Measurements from ENCODE around the gene ACTR6. TPM values are rescaled to one million over a fixed set of nuclear protein-coding genes. Genes with fewer than 3 reads are reported as not detected.
"Not testable (repeated sequence)": the region's sequence is repeated elsewhere in the genome, so short reads cannot be mapped to it uniquely, and the experiment has no call there.

Gene ACTR6
- total and polyA plus RNA-seq, 8 donors: 18.4 to 42.8 (median 33.0) TPM

DNA sequence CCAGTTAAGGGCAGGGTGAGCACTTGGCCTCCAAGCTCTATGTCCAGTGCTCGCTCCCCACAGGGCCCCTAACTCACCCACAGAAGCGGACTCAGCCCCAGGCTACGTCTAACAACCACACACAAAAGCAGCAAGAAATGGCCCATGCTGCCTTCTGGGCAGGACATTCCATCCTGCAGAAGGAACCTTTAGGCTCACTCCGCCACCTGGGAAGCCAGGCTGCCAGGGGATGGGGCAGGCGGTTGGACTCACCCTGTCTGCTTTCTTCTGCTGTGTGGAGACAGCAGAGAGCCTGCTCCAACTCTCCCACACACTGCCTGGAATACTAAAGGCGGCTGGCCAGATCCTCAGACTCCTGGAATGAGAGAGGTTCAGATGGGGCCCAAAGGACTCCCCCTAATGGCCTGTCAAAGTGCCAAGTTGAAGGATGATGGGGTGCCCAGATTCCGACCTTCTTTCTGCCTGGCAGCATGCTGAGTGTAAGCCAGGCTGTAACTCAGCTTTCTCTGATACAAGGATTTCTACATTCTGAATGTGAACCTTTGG lies 30.2 kb upstream of the ACTR6 start:
- intact Hi-C loops (cut with DNase I): no loop called here
- TF ChIP-seq, protein P1, sequence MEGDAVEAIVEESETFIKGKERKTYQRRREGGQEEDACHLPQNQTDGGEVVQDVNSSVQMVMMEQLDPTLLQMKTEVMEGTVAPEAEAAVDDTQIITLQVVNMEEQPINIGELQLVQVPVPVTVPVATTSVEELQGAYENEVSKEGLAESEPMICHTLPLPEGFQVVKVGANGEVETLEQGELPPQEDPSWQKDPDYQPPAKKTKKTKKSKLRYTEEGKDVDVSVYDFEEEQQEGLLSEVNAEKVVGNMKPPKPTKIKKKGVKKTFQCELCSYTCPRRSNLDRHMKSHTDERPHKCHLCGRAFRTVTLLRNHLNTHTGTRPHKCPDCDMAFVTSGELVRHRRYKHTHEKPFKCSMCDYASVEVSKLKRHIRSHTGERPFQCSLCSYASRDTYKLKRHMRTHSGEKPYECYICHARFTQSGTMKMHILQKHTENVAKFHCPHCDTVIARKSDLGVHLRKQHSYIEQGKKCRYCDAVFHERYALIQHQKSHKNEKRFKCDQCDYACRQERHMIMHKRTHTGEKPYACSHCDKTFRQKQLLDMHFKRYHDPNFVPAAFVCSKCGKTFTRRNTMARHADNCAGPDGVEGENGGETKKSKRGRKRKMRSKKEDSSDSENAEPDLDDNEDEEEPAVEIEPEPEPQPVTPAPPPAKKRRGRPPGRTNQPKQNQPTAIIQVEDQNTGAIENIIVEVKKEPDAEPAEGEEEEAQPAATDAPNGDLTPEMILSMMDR (IDR thresholded peaks at IDR 0.05): no peak
- H3K36me3 ChIP-seq: no peaks in the 10 kb centered on the region
- no peak overlapping the region for H3K4me3 ChIP-seq
- DNase-seq: no peak
- H3K27ac ChIP-seq: no peak overlapping the region
- ATAC-seq: no peak
- H3K4me1 ChIP-seq: no peaks in the 10 kb centered on the region
- H3K27me3 ChIP-seq: no peaks in the 10 kb centered on the region
- no peaks in the 10 kb centered on the region for H3K9me3 ChIP-seq

- Histone ChIP-seq H3K4me1 (no peaks in the 10 kb centered on the region), H3K27me3 (no peaks in the 10 kb centered on the region), H3K27ac (no peak overlapping the region), H3K9me3 (no peaks in the 10 kb centered on the region), H3K36me3 (peaks cover 0 to under 1% of the 10 kb centered on the region in 2 donors), H3K4me3 (no peak overlapping the region)
- intact Hi-C loops (cut with DNase I): no loop called here
- TF ChIP-seq, protein P1 (IDR thresholded peaks at IDR 0.05): no peak
- DNase-seq: no peak
- ATAC-seq: no peak
Measured at GRCh38 chr12:100171248-100171647, 29.4 kb upstream of the ACTR6 start.

GRCh38 chr12:100173111-100173510 lies 27.5 kb upstream of the ACTR6 start:
- Histone ChIP-seq H3K27me3 (no peaks in the 10 kb centered on the region), H3K9me3 (no peaks in the 10 kb centered on the region), H3K27ac (no peak overlapping the region), H3K36me3 (peaks cover 0 to 4% of the 10 kb centered on the region in 2 donors), H3K4me3 (no peak overlapping the region), H3K4me1 (no peaks in the 10 kb centered on the region)
- TF ChIP-seq, protein P1 (IDR thresholded peaks at IDR 0.05): no peak
- no peak for ATAC-seq
- DNase-seq: no peak
- intact Hi-C loops (cut with DNase I): no loop called here

DNA sequence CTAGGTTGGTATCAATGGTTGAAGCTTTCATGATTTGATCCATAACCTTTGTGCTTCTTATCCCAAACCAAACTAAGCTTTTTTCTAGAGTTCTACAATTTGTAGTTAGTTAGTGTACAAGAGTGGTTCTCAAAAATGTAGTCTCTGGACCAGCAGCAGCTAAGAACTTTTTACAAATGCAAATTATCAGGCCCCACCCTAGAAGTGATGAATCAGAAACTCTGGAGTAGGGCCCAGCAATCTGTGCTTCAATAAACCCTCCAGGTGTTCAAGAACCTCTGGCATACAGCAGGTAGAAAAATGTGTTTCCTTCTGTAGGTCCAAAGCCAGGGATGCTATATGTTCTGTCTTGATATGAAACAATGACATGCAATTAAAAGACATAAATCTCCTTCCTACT lies 26.1 kb upstream of the ACTR6 start:
- Histone ChIP-seq H3K4me1 (no peaks in the 10 kb centered on the region), H3K4me3 (no peak overlapping the region), H3K27me3 (no peaks in the 10 kb centered on the region), H3K27ac (no peak overlapping the region), H3K9me3 (no peaks in the 10 kb centered on the region), H3K36me3 (peaks cover 0 to 4% of the 10 kb centered on the region in 2 donors)
- intact Hi-C loops (cut with DNase I): no loop called here
- DNase-seq: no peak
- no peak for ATAC-seq
- TF ChIP-seq, protein P1 (IDR thresholded peaks at IDR 0.05): no peak

DNA sequence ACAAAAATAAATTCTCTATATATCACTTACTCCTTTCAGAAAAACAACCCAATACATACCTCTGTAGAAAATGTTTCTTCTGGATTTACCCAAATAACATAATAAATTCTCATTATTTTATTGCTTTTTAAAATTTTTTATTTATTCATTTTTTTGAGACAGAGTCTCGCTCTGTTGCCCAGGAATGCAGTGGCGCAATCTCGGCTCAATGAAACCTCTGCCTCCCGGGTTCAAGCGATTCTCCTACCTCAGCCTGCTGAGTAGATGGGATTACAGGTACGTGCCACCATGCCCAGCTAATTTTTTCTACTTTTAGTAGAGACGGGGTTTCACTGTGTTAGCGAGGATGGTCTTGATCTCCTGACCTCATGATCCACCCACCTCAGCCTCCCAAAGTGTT lies 24.1 kb upstream of the ACTR6 start:
- intact Hi-C loops (cut with DNase I); H3K4me3 ChIP-seq; DNase-seq; H3K9me3 ChIP-seq; H3K36me3 ChIP-seq; ATAC-seq; H3K4me1 ChIP-seq; H3K27me3 ChIP-seq; H3K27ac ChIP-seq: not testable (repeated sequence)

DNA sequence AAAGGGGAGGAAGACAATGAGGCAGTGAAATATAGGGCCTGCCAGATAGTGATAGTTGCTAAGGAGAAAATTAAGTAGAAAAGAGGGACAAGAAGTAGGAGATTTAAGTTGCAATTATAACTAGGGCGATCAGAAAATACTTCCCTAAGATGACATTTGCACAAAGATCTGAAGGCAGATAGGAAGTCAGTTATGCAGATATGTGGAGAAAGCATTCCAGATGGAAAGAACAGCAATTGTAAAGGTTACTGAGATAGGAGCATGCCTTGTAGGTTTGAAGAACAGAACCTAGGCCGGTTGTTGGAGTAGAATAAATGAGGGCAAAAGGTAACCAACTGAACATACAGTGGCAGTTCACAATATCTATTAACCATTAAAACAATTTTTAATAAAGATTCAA lies 21.4 kb upstream of the ACTR6 start:
- Histone ChIP-seq H3K9me3 (no peaks in the 10 kb centered on the region), H3K4me3 (no peak overlapping the region), H3K27me3 (no peaks in the 10 kb centered on the region), H3K4me1 (no peaks in the 10 kb centered on the region), H3K36me3 (peaks cover 0 to 4% of the 10 kb centered on the region in 2 donors), H3K27ac (no peak overlapping the region)
- ATAC-seq: no peak
- DNase-seq: no peak
- intact Hi-C loops (cut with DNase I): no loop called here
- TF ChIP-seq, protein P1 (IDR thresholded peaks at IDR 0.05): no peak

Measured in left lung (tissue), 10 donors.